Measurements from ENCODE around the gene ZNF784. TPM values are rescaled to one million over a fixed set of nuclear protein-coding genes. Genes with fewer than 3 reads are reported as not detected.

ZNF784 gene
- total RNA-seq, 1 experiment from 2014 or later, result 3.1 TPM

GRCh38 chr19:55609326-55609725 lies 15.0 kb downstream of the ZNF784 start:
- H3K9me3 Mint-ChIP-seq (ENCODE audit: unreplicated experiment), result no peaks in the 10 kb centered on the region
- H3K27me3 Mint-ChIP-seq (ENCODE audit: insufficient read depth, unreplicated experiment), result no peaks in the 10 kb centered on the region
- peaks cover 28% of the 10 kb centered on the region for H3K4me1 Mint-ChIP-seq (ENCODE audit: insufficient read depth, unreplicated experiment)
- H3K27ac Mint-ChIP-seq (ENCODE audit: low read depth, unreplicated experiment), result no peak overlapping the region
- H3K36me3 Mint-ChIP-seq (ENCODE audit: insufficient read depth, unreplicated experiment), result peaks cover 37% of the 10 kb centered on the region
- ChIA-PET POLR2A (no interaction called here), CTCF (interaction anchor here (1.3 kb wide), 1 partner anchor 142 kb away, joined by 3 read pairs; no protein-coding TSS in a partner anchor)
- intact Hi-C loops (cut with micrococcal nuclease), result loop anchor here (5.0 kb wide), 1 partner anchor 1417 kb away; the partner anchor contains the start of gene TSEN34
- DNase-seq (ENCODE audit: unreplicated experiment), result no peak
- TF ChIP-seq CTCF (IDR thresholded peaks at IDR 0.05; ENCODE audit: unreplicated experiment), result no peak
- BruUV-seq (replicated peaks), result no TSS peak
- H3K4me3 Mint-ChIP-seq (ENCODE audit: unreplicated experiment), result no peak overlapping the region

- H3K27me3 Mint-ChIP-seq (ENCODE audit: insufficient read depth, unreplicated experiment), result no peaks in the 10 kb centered on the region
- peaks cover 36% of the 10 kb centered on the region for H3K4me1 Mint-ChIP-seq (ENCODE audit: insufficient read depth, unreplicated experiment)
- POLR2A ChIA-PET, result interaction anchor here (0.8 to 2.2 kb wide), 8 partner anchors 10 to 268 kb away, joined by 4 to 15 read pairs (median 8); partner anchors contain the start of genes KMT5C, U2AF2 and ZNF784
- CTCF ChIA-PET, result interaction anchor here (0.7 to 4.5 kb wide), 24 partner anchors 11 to 392 kb away, joined by 3 to 32 read pairs (median 6); partner anchors contain the start of genes ZNF628 and ZNF784
- H3K27ac Mint-ChIP-seq (ENCODE audit: low read depth, unreplicated experiment), result peak overlapping the region; percentile 83
- TSS peak; percentile 25 for BruUV-seq (replicated peaks)
- H3K36me3 Mint-ChIP-seq (ENCODE audit: insufficient read depth, unreplicated experiment), result peaks cover 32% of the 10 kb centered on the region
- no peaks in the 10 kb centered on the region for H3K9me3 Mint-ChIP-seq (ENCODE audit: unreplicated experiment)
- DNase-seq (ENCODE audit: unreplicated experiment), result no peak
- H3K4me3 Mint-ChIP-seq (ENCODE audit: unreplicated experiment), result peak overlapping the region; percentile 84
- intact Hi-C loops (cut with micrococcal nuclease), result loop anchor here (1.0 to 5.0 kb wide), 3 partner anchors 17 to 1415 kb away; partner anchors contain the start of genes TSEN34 and ZNF784
- TF ChIP-seq CTCF (IDR thresholded peaks at IDR 0.05; ENCODE audit: unreplicated experiment), result no peak
Observed at GRCh38 chr19:55606817-55607216, 17.5 kb downstream of the ZNF784 start.

- Mint-ChIP-seq H3K4me1 (ENCODE audit: insufficient read depth, unreplicated experiment) (peaks cover 40% of the 10 kb centered on the region), H3K36me3 (ENCODE audit: insufficient read depth, unreplicated experiment) (peaks cover 32% of the 10 kb centered on the region), H3K4me3 (ENCODE audit: unreplicated experiment) (peak overlapping the region; percentile 84), H3K27me3 (ENCODE audit: insufficient read depth, unreplicated experiment) (no peaks in the 10 kb centered on the region), H3K27ac (ENCODE audit: low read depth, unreplicated experiment) (peak overlapping the region; percentile 83), H3K9me3 (ENCODE audit: unreplicated experiment) (no peaks in the 10 kb centered on the region)
- intact Hi-C loops (cut with micrococcal nuclease), result loop anchor here (1.0 to 5.0 kb wide), 3 partner anchors 18 to 1414 kb away; partner anchors contain the start of genes TSEN34 and ZNF784
- DNase-seq (ENCODE audit: unreplicated experiment), result no peak
- no peak for TF ChIP-seq CTCF (IDR thresholded peaks at IDR 0.05; ENCODE audit: unreplicated experiment)
- ChIA-PET CTCF (interaction anchor here (0.7 to 4.5 kb wide), 25 partner anchors 12 to 466 kb away, joined by 3 to 32 read pairs (median 5); partner anchors contain the start of genes ZNF628 and ZNF784), POLR2A (interaction anchor here (0.7 to 2.2 kb wide), 13 partner anchors 11 to 267 kb away, joined by 4 to 15 read pairs (median 6); partner anchors contain the start of genes ISOC2, KMT5C, U2AF2 and ZNF579)
- BruUV-seq (replicated peaks), result no TSS peak
Observed at GRCh38 chr19:55606471-55606787, 17.9 kb downstream of the ZNF784 start.

GRCh38 chr19:55605637-55606470 lies 18.5 kb downstream of the ZNF784 start, which contains the start of gene ZNF865:
ZNF865 (plus strand) TSS chr19:55605647; CDS start chr19:55613619, 7,972 bp downstream.
- ChIA-PET POLR2A (interaction anchor here (0.7 to 2.2 kb wide), 14 partner anchors 11 to 1143 kb away, joined by 4 to 15 read pairs (median 6); partner anchors contain the start of genes ISOC2, KMT5C, LENG9 and U2AF2), CTCF (interaction anchor here (0.6 to 4.5 kb wide), 33 partner anchors 12 to 465 kb away, joined by 3 to 32 read pairs (median 4); partner anchors contain the start of genes SSC5D, ZNF628 and ZNF784)
- peak; percentile 87 for DNase-seq (ENCODE audit: unreplicated experiment)
- TF ChIP-seq CTCF (IDR thresholded peaks at IDR 0.05; ENCODE audit: unreplicated experiment), result peak; percentile 73
- H3K4me3 Mint-ChIP-seq (ENCODE audit: unreplicated experiment), result peak within 1 kb of the TSS; percentile 84
- intact Hi-C loops (cut with micrococcal nuclease), result loop anchor here (1.0 to 5.0 kb wide), 3 partner anchors 18 to 1414 kb away; partner anchors contain the start of genes TSEN34 and ZNF784
- peaks cover 32% of the 10 kb centered on the region for H3K36me3 Mint-ChIP-seq (ENCODE audit: insufficient read depth, unreplicated experiment)
- no peaks in the 10 kb centered on the region for H3K27me3 Mint-ChIP-seq (ENCODE audit: insufficient read depth, unreplicated experiment)
- no TSS peak for BruUV-seq (replicated peaks)
- H3K9me3 Mint-ChIP-seq (ENCODE audit: unreplicated experiment), result no peaks in the 10 kb centered on the region
- H3K4me1 Mint-ChIP-seq (ENCODE audit: insufficient read depth, unreplicated experiment), result peaks cover 46% of the 10 kb centered on the region
- peak within 1 kb of the TSS; percentile 83 for H3K27ac Mint-ChIP-seq (ENCODE audit: low read depth, unreplicated experiment)
